Left lung (tissue), 10 donors: ENCODE measurements around the gene C6orf62. TPM values are rescaled to one million over a fixed set of nuclear protein-coding genes. Genes with fewer than 3 reads are reported as not detected.

Source experiments
- ATAC-seq: fragments of 200-7000 bp; cut with Tn5 transposase; one replicate; pipeline ENCODE4 v1.9.1; 2020; ENCODE audit warnings: moderate library complexity
- DNase-seq, 4 donors: peaks; one replicate each; pipeline ENCODE4 v3.0.0-alpha.2; 2013 to 2020
- H3K27ac ChIP-seq, 2 donors: fragments of 200-600 bp; sonication (generic) in 1 of 2; one replicate each; pipeline versions ENCODE4 v1.5.0 to v1.8.0; 2020 to 2021
- H3K27me3 ChIP-seq, 2 donors: fragments of 200-600 bp; sonication (generic) in 1 of 2; one replicate each; pipeline versions ENCODE4 v1.5.0 to v1.8.0; 2020 to 2021
- H3K36me3 ChIP-seq, 2 donors: fragments of 200-600 bp; sonication (generic) in 1 of 2; one replicate each; pipeline versions ENCODE4 v1.5.0 to v1.8.0; 2020 to 2021
- H3K4me1 ChIP-seq, 2 donors: fragments of 200-600 bp; one replicate each; pipeline ENCODE4 v1.8.0; 2021
- H3K4me3 ChIP-seq, 2 donors: fragments of 200-600 bp; sonication (generic) in 1 of 2; one replicate each; pipeline versions ENCODE4 v1.5.0 to v1.8.0; 2020 to 2021; ENCODE audit warnings: mild to moderate bottlenecking in 1 of 2
- H3K9me3 ChIP-seq, 2 donors: fragments of 200-600 bp; sonication (generic) in 1 of 2; one replicate each; pipeline versions ENCODE4 v1.5.0 to v1.8.0; 2020 to 2021
- intact Hi-C, 2 donors: fragments of 100-400 bp; cut with DNase I; formaldehyde crosslinking; loops; one replicate each; pipeline versions ENCODE4 v1.11.2 to v1.14.2; 2022
- polyA plus RNA-seq, 6 donors: library from polyadenylated mRNA; unstranded; fragments of 120-200 nt; gene quantifications; one replicate each; pipeline ENCODE4 v1.2.1, GENCODE V29; 2013; ENCODE audit not compliant: insufficient read length in 6 of 6
- total RNA-seq, 2 donors: library from RNA; stranded (reverse); fragmentation: NEBNext Ultra II Directional; extraction: Animal tissue kit (Norgen Biotek cat#: 25700); gene quantifications; one replicate each; pipeline ENCODE4 v1.2.1, GENCODE V29; 2021
- TF ChIP-seq, protein P1 (sequence below), 2 donors: fragments of 200-600 bp; sonication (generic) in 1 of 2; IDR thresholded peaks; one replicate each; pipeline versions ENCODE4 v1.5.0 to v1.8.0; 2021; ENCODE audit warnings: antibody characterized with exemption in 2 of 2
- donor health status: DM: no; HTN: yes; CAD: no.
- donor health status: DM: no; HTN: no; CAD: no.

C6orf62 gene
- total and polyA plus RNA-seq, 8 donors, result 115 to 151 (median 135) TPM

GRCh38 chr6:24749297-24749696, 30.3 kb upstream of the C6orf62 start:
- no peaks in the 10 kb centered on the region for H3K36me3 ChIP-seq
- H3K27ac ChIP-seq, result peak overlapping the region; percentile 2 to 76
- H3K27me3 ChIP-seq, result no peaks in the 10 kb centered on the region
- ATAC-seq (no peak), DNase-seq (no peak)
- H3K4me1 ChIP-seq, result peaks cover 0 to 4% of the 10 kb centered on the region in 2 donors
- H3K9me3 ChIP-seq, result peaks cover 0 to 2% of the 10 kb centered on the region in 2 donors
- intact Hi-C loops, result no loop called here
- TF ChIP-seq, protein P1, sequence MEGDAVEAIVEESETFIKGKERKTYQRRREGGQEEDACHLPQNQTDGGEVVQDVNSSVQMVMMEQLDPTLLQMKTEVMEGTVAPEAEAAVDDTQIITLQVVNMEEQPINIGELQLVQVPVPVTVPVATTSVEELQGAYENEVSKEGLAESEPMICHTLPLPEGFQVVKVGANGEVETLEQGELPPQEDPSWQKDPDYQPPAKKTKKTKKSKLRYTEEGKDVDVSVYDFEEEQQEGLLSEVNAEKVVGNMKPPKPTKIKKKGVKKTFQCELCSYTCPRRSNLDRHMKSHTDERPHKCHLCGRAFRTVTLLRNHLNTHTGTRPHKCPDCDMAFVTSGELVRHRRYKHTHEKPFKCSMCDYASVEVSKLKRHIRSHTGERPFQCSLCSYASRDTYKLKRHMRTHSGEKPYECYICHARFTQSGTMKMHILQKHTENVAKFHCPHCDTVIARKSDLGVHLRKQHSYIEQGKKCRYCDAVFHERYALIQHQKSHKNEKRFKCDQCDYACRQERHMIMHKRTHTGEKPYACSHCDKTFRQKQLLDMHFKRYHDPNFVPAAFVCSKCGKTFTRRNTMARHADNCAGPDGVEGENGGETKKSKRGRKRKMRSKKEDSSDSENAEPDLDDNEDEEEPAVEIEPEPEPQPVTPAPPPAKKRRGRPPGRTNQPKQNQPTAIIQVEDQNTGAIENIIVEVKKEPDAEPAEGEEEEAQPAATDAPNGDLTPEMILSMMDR (IDR thresholded peaks at IDR 0.05), result no peak
- no peak overlapping the region for H3K4me3 ChIP-seq

DNA sequence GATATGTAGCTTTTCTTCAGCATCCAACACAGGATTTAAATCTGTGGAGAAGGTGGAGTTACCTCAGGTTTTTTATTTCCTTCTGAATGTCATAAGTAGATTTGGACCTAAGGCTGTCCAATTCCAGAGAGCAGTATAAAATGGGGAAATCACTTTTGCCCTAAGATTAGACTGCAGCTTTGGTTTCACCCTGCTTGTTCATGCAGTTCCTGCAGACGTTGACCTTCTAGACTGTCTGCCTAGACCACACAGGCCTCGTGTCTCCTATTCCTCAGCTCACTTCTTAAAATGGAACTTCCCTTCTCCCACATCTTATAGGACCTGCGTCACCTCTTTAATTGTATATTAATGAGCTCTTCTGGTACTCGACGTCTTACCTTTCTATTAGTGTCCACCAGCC, 26.0 kb upstream of the C6orf62 start:
- Histone ChIP-seq H3K36me3 (no peaks in the 10 kb centered on the region), H3K9me3 (no peaks in the 10 kb centered on the region), H3K27me3 (no peaks in the 10 kb centered on the region), H3K27ac (peak overlapping the region; percentile 83 to 91), H3K4me1 (peaks cover 9 to 27% of the 10 kb centered on the region in 2 donors), H3K4me3 (no peak overlapping the region)
- no peak for DNase-seq
- intact Hi-C loops, result no loop called here
- TF ChIP-seq, protein P1 (IDR thresholded peaks at IDR 0.05), result no peak
- peak; percentile 62 for ATAC-seq

GRCh38 chr6:24743944-24744335, 25.0 kb upstream of the C6orf62 start:
- peak overlapping the region; percentile 83 to 91 for H3K27ac ChIP-seq
- peaks cover 9 to 27% of the 10 kb centered on the region in 2 donors for H3K4me1 ChIP-seq
- no peaks in the 10 kb centered on the region for H3K9me3 ChIP-seq
- no peaks in the 10 kb centered on the region for H3K27me3 ChIP-seq
- intact Hi-C loops, result no loop called here
- no peak overlapping the region for H3K4me3 ChIP-seq
- TF ChIP-seq, protein P1 (IDR thresholded peaks at IDR 0.05), result no peak
- H3K36me3 ChIP-seq, result no peaks in the 10 kb centered on the region
- DNase-seq (no peak), ATAC-seq (peak; percentile 8)

DNA sequence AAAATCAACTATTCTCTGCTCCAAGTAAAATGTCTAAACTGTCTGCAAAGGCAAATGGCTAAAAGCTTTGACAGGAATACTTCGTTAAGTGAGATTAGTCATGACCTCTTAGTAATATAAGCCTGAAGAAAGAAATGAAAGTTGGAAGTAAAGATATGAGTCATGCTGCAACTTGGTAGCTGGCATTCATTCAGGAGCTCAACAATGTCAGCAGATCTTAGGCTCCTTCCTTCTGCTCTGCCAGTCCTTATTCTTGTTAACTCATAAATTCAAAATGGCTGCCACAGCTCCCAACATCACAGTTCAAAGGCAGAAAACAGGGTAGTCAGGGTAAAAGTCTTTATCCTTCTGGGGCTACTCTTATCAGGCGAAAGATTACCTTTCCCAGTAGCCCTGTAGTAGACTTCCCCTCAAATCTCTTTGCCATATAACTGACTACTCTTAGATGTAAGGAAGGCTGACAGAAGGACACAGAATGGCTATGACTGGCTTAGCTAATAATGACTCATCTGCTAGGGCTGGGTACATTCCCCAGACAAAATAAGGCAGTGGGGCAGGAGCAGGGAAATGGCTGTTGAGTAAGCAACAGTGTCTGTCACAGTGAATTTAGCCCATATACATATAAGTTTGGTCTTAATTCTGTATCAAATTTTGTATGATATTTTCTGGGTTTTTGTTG, 24.4 kb upstream of the C6orf62 start:
- intact Hi-C loops, result no loop called here
- TF ChIP-seq, protein P1 (IDR thresholded peaks at IDR 0.05), result no peak
- H3K4me3 ChIP-seq, result no peak overlapping the region
- H3K27ac ChIP-seq, result peak overlapping the region; percentile 83 to 91
- ATAC-seq (peak; percentile 83), DNase-seq (no peak)
- H3K36me3 ChIP-seq, result no peaks in the 10 kb centered on the region
- H3K4me1 ChIP-seq, result peaks cover 9 to 27% of the 10 kb centered on the region in 2 donors
- H3K27me3 ChIP-seq, result no peaks in the 10 kb centered on the region
- H3K9me3 ChIP-seq, result no peaks in the 10 kb centered on the region

- peak overlapping the region; percentile 83 to 91 for H3K27ac ChIP-seq
- no peaks in the 10 kb centered on the region for H3K27me3 ChIP-seq
- no peaks in the 10 kb centered on the region for H3K36me3 ChIP-seq
- no peaks in the 10 kb centered on the region for H3K9me3 ChIP-seq
- H3K4me1 ChIP-seq, result peaks cover 9 to 27% of the 10 kb centered on the region in 2 donors
- no peak overlapping the region for H3K4me3 ChIP-seq
- TF ChIP-seq, protein P1 (IDR thresholded peaks at IDR 0.05), result no peak
- intact Hi-C loops, result no loop called here
- no peak for DNase-seq
- no peak for ATAC-seq
These were observed 23.3 kb upstream of the C6orf62 start for GRCh38 chr6:24742216-24742738.
